Brain pericyte (primary cell): ENCODE data around the gene SMNDC1.
"Not testable (repeated sequence)": the region's sequence is repeated elsewhere in the genome, so short reads cannot be mapped to it uniquely, and the experiment has no call there.

Source experiments
- DNase-seq: peaks from one replicate; pipeline ENCODE4 v3.0.0-alpha.2; 2012; ENCODE audit warnings: low read depth, low spot score

The SMNDC1 gene

GRCh38 chr10:110304780-110305421 is at the start of gene SMNDC1:
Gene SMNDC1 (minus strand): TSS chr10:110304920. CDS start chr10:110303587, 1,333 bp downstream.
- DNase-seq = peak; percentile 93

- peak; percentile 46 for DNase-seq
These were observed 49.6 kb upstream of the SMNDC1 start for GRCh38 chr10:110354322-110354766.

- peak; percentile 39 for DNase-seq
These were observed 48.8 kb upstream of the SMNDC1 start for GRCh38 chr10:110353244-110354119.

GRCh38 chr10:110352930-110353243 is 48.2 kb upstream of the SMNDC1 start:
- no peak for DNase-seq

- DNase-seq = no peak
These were observed 46.1 kb upstream of the SMNDC1 start for GRCh38 chr10:110350812-110351211.

GRCh38 chr10:110349831-110350230 is 45.1 kb upstream of the SMNDC1 start:
- no peak for DNase-seq

- DNase-seq = no peak
These were observed 44.7 kb upstream of the SMNDC1 start for GRCh38 chr10:110349386-110349785.

GRCh38 chr10:110348336-110348735 is 43.6 kb upstream of the SMNDC1 start:
- DNase-seq = no peak

- no peak for DNase-seq
These were observed 42.2 kb upstream of the SMNDC1 start for GRCh38 chr10:110346914-110347313.

GRCh38 chr10:110345286-110345685 is 40.6 kb upstream of the SMNDC1 start:
- no peak for DNase-seq

GRCh38 chr10:110344622-110345021 is 39.9 kb upstream of the SMNDC1 start:
- DNase-seq = no peak

GRCh38 chr10:110343947-110344346 is 39.2 kb upstream of the SMNDC1 start:
- no peak for DNase-seq

GRCh38 chr10:110340816-110341215 is 36.1 kb upstream of the SMNDC1 start:
- no peak for DNase-seq

GRCh38 chr10:110340122-110340521 is 35.4 kb upstream of the SMNDC1 start:
- no peak for DNase-seq

- no peak for DNase-seq
These were observed 33.2 kb upstream of the SMNDC1 start for GRCh38 chr10:110337906-110338305.

GRCh38 chr10:110337401-110337800 is 32.7 kb upstream of the SMNDC1 start:
- no peak for DNase-seq

- DNase-seq = peak; percentile 93
These were observed 31.5 kb upstream of the SMNDC1 start for GRCh38 chr10:110336111-110336721.

GRCh38 chr10:110335314-110336064 is 30.8 kb upstream of the SMNDC1 start:
- no peak for DNase-seq

GRCh38 chr10:110334061-110334656 is 29.4 kb upstream of the SMNDC1 start:
- DNase-seq = no peak

GRCh38 chr10:110331226-110331795 is 26.6 kb upstream of the SMNDC1 start:
- DNase-seq = not testable (repeated sequence)

- DNase-seq = no peak
These were observed 26.0 kb upstream of the SMNDC1 start for GRCh38 chr10:110330675-110331074.
